HL-60 (cell line): ENCODE measurements around the gene PROS1.

ENCODE experiments used
- DNase-seq, 2 experiments: peaks; one replicate each; pipeline ENCODE4 v3.0.0-alpha.2; 2010 to 2020; ENCODE audit warnings: low read depth in 1 of 2, low spot score in 1 of 2
- H3K27ac ChIP-seq: fragments of 250-450 bp; sonication (Bioruptor Pico); replicated peaks from 2 replicates; pipeline ENCODE4 v1.5.1; 2020; ENCODE audit warnings: mild to moderate bottlenecking, moderate library complexity
- H3K27me3 ChIP-seq: fragments of 250-450 bp; sonication (Bioruptor Pico); 2 replicates; pipeline ENCODE4 v1.5.1; 2021; ENCODE audit warnings: mild to moderate bottlenecking, moderate library complexity; ENCODE audit not compliant: insufficient read depth, poor library complexity, severe bottlenecking
- H3K4me3 ChIP-seq: replicated peaks from 2 replicates; pipeline ENCODE4 v1.5.1; 2011; ENCODE audit warnings: mild to moderate bottlenecking, control low read depth, low read length; ENCODE audit not compliant: insufficient read depth
- CTCF ChIP-seq: IDR thresholded peaks from one replicate; pipeline ENCODE4 v1.5.1; 2011; ENCODE audit warnings: low read length, control low read depth, inconsistent platforms; ENCODE audit not compliant: insufficient read depth
- GABPA ChIP-seq: IDR thresholded peaks from 2 replicates; pipeline ENCODE4 v1.6.1; 2012; ENCODE audit warnings: low read depth
- POLR2AphosphoS5 ChIP-seq: IDR thresholded peaks from 2 replicates; pipeline ENCODE4 v1.6.1; 2012; ENCODE audit warnings: low read depth
- REST ChIP-seq: IDR thresholded peaks from 2 replicates; pipeline ENCODE4 v1.6.1; 2012; ENCODE audit warnings: low read depth; ENCODE audit not compliant: insufficient replicate concordance
- SPI1 ChIP-seq: IDR thresholded peaks from 2 replicates; pipeline ENCODE4 v1.6.1; 2012; ENCODE audit warnings: low read depth, mild to moderate bottlenecking, borderline replicate concordance

Gene PROS1

GRCh38 chr3:94001191-94001590, 27.5 kb upstream of the PROS1 start:
- DNase-seq: no peak
- Histone ChIP-seq H3K4me3 (no peak overlapping the region), H3K27me3 (no peaks in the 10 kb centered on the region), H3K27ac (no peak overlapping the region)
- TF ChIP-seq POLR2AphosphoS5 (no peak), CTCF (no peak)

GRCh38 chr3:93994056-93994455, 20.4 kb upstream of the PROS1 start:
- no peaks in the 10 kb centered on the region for H3K27me3 ChIP-seq
- H3K4me3 ChIP-seq: no peak overlapping the region
- H3K27ac ChIP-seq: no peak overlapping the region
- TF ChIP-seq GABPA (no peak), POLR2AphosphoS5 (no peak), SPI1 (no peak), CTCF (no peak), REST (no peak)
- DNase-seq: no peak

- TF ChIP-seq CTCF (no peak), REST (no peak), SPI1 (no peak), GABPA (no peak), POLR2AphosphoS5 (no peak)
Observed at GRCh38 chr3:93992207-93992606, 18.5 kb upstream of the PROS1 start.

GRCh38 chr3:93991631-93992030, 17.9 kb upstream of the PROS1 start:
- Histone ChIP-seq H3K27ac (no peak overlapping the region), H3K4me3 (no peak overlapping the region), H3K27me3 (no peaks in the 10 kb centered on the region)
- TF ChIP-seq SPI1 (no peak), CTCF (no peak), GABPA (no peak), POLR2AphosphoS5 (no peak), REST (no peak)
- no peak for DNase-seq

More at GRCh38 chr3:93992207-93992606, 18.5 kb upstream of the PROS1 start:
- Histone ChIP-seq H3K27me3 (no peaks in the 10 kb centered on the region), H3K4me3 (no peak overlapping the region), H3K27ac (no peak overlapping the region)
- no peak for DNase-seq
